IPS-18c (cell line): ENCODE data around the gene SORL1.
A peak's percentile ranks its signal among the peaks of the same experiment; 100 is the strongest.
"Not testable (repeated sequence)": the region's sequence is repeated elsewhere in the genome, so short reads cannot be mapped to it uniquely, and the experiment has no call there.

Experiments used
- H3K4me3 ChIP-seq: 2 replicates; pipeline ENCODE4 v1.7.0; 2013; ENCODE audit warnings: low read depth, mild to moderate bottlenecking, low read length, moderate library complexity; ENCODE audit not compliant: insufficient read depth
- H3K9me3 ChIP-seq: one replicate; pipeline ENCODE4 v1.6.1; 2013; ENCODE audit warnings: mild to moderate bottlenecking, low read length, moderate library complexity; ENCODE audit not compliant: control insufficient read depth, insufficient read depth

The SORL1 gene

GRCh38 chr11:121634273-121634672 lies 182.2 kb downstream of the SORL1 start:
- Histone ChIP-seq H3K4me3 (no peak overlapping the region), H3K9me3 (no peaks in the 10 kb centered on the region)

GRCh38 chr11:121634889-121635288 lies 182.8 kb downstream of the SORL1 start:
- no peak overlapping the region for H3K4me3 ChIP-seq

DNA sequence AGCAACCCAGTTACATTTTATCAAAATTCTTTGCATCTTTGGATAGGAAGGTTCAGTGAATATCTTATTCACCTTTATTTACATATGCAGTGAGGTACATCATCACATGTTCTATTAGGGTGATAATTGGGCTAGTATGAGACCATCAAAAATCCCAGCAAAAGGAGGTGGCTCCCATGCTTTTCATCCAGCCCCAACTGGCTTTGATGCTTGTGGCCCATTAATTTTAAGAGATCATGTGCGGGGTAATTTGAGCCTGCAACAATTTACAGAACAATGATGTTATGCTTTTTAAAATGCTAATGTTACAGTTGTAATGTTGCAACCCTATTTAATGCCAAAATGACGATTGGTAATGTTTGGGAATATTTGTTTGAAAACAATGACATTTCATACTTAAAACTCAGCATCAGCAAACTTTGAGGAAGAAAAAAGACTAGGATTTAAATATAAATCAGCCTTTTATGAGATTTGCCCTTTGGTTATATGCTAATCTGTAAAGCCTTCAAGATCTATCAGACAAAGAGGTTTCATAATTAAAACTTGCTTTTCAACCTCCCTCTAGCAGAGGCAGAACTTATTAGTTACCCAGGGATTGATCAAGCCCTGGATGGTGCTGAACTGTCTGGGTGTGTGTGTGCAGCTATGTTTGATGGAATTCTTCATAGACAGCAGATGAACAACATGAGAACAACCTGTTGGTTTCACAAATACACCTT lies 184.1 kb downstream of the SORL1 start:
- H3K4me3 ChIP-seq = no peak overlapping the region
- no peaks in the 10 kb centered on the region for H3K9me3 ChIP-seq

More at GRCh38 chr11:121634889-121635288, 182.8 kb downstream of the SORL1 start:
- H3K9me3 ChIP-seq = no peaks in the 10 kb centered on the region

DNA sequence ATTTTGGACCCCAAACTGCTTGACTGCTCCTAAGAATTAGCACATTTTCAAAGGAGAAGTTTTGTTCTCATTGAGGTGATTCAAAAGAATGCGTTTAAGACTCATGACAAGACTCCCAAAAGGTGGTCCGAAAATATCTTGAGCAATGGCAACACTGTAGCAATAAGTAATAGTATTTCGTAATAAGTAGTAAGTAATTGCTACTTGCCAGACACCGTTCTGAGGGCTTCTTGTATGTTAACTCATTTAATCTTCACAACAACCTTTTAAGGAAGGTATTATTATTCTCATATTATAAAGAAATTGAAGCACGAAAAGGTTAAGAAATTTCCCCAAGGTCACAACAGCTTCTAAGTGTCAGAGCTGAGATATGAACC lies 184.7 kb downstream of the SORL1 start:
- Histone ChIP-seq H3K4me3 (no peak overlapping the region), H3K9me3 (no peaks in the 10 kb centered on the region)

GRCh38 chr11:121637587-121637986 lies 185.5 kb downstream of the SORL1 start:
- H3K4me3 ChIP-seq, H3K9me3 ChIP-seq: not testable (repeated sequence)

DNA sequence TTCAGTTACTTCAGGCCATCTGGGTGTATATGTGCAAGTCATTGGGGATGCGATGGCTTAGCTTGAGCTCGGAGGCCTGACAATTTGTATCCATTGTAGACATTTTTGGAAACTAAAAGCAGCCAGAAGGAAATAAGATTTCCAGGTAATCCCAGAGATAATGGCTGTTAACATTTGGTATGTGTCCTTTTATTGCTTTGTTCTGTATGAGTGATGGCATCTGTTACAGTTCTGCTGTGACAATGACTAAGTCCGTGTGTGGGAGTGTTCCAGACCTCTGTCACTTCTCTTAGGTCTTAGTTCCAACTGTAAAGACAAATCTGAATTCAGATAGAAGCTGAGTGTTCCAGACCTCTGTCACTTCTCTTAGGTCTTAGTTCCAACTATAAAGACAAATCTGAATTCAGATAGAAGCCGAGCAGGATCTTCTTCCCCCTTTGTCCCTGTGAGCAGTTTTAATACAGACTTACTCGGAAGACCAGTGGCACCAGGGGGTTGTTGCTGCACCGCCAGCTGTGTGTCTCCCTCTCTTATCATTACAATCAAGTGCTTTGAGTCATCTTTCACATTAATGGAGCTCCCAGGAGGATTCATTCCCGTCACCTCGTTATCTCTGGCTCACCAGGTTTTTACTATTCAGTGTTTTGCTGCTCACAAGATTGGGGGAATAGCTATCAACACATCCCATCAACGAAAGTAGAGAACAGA lies 191.5 kb downstream of the SORL1 start:
- Histone ChIP-seq H3K4me3 (no peak overlapping the region), H3K9me3 (no peaks in the 10 kb centered on the region)

DNA sequence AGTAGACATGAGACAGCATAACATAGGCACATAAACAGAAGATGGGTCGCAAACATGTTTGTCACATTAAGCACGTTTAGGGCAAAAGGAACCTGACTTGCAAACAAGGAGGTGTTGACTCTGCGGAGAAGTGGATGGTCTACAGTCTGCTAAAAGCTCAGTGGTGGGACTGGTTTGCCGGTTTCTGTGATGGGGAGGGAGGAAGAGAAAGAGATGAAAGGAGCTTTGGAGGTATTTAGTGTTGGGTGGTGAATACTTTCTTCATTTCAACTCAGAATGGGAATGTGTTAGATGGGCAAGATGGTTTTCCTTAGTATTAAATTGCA lies 192.0 kb downstream of the SORL1 start:
- H3K4me3 ChIP-seq = no peak overlapping the region
- H3K9me3 ChIP-seq = no peaks in the 10 kb centered on the region

DNA sequence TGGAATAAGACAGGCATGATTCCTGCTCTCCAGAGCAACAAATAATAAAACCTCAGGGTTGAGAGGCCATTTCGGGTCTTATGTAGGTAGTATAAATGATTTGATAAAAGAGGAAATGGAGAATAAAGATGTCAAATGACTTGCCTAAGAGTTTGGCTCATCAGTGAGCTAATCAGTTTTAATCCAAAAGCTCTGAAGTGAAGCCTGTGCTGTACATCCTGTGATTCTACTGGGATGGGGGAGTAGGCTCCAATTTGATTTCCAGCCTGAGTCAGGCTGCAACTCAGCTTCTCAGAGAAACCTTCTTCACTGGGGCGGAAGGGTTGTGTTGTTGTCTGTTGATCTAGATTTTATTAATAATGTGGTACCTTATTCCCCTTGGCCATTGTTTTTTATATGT lies 192.9 kb downstream of the SORL1 start:
- H3K4me3 ChIP-seq = no peak overlapping the region
- H3K9me3 ChIP-seq = no peaks in the 10 kb centered on the region

GRCh38 chr11:121645596-121645995 lies 193.5 kb downstream of the SORL1 start:
- H3K9me3 ChIP-seq = no peaks in the 10 kb centered on the region

DNA sequence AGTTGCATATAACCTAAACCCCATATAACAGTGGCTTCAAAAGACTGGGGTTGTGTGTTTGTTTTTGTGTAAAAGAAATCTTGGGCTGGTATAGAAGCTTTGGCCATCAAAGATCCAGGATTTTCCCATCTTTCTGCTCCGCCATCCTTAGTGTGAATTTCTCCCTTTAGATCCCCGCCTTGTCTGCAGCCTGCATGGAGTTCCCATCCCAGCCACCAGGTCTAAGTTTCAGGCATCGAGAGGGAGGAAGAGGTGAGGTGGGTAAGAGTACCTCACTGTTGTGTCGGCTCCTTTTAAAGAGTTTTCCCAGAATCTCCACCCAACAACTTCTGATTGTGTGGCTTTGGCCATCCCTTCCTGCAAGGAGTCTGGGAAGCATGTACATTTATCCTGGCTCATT lies 196.2 kb downstream of the SORL1 start:
- H3K4me3 ChIP-seq = no peak overlapping the region

More at GRCh38 chr11:121645596-121645995, 193.5 kb downstream of the SORL1 start:
- no peak overlapping the region for H3K4me3 ChIP-seq

GRCh38 chr11:121649798-121650197 lies 197.7 kb downstream of the SORL1 start:
- no peak overlapping the region for H3K4me3 ChIP-seq
- H3K9me3 ChIP-seq = no peaks in the 10 kb centered on the region

More for the DNA sequence above, 196.2 kb downstream of the SORL1 start:
- H3K9me3 ChIP-seq = no peaks in the 10 kb centered on the region

DNA sequence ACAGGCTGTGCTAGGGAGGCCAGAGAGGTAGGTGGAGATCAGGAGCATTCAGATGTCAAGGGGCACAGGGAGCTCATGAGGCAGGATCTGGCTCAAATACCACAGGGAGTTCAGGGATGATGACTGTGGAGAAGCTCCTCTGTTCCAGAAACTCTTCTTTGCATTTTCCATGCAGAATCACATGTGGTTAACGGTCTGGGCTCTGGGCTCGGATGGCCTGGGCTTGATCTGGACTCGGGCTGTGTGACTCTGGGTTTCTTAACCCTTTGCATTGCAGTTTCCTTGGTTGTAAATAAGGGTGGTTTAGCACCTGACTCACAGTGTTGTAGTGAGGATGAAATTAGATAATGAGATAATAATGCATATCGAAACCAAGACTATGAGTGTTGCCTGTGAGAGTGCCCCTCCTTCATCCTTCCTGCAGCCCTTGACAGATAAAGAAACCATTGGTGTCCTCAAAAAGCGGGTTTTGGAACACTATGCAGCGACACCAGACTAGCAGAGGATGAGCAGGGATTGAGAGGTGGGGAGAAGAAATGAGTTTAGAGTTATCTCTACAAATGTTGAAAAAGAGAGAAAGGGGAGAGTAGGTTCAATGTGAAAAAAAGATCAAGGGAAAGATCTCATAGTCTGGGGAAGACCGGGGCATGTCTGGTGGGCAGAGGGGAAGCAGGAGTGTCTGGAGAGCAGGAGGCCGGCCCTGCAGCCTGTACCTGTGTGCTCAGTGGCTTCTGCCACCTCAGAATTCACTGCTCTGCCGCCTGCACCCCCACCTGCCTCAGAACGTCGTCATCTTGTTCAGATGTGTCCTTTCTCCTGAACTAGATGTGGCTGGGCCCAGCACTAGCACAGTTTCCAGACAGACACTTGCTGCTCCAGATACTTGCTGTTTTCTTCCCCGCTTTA lies 198.5 kb downstream of the SORL1 start:
- Histone ChIP-seq H3K9me3 (no peaks in the 10 kb centered on the region), H3K4me3 (no peak overlapping the region)

DNA sequence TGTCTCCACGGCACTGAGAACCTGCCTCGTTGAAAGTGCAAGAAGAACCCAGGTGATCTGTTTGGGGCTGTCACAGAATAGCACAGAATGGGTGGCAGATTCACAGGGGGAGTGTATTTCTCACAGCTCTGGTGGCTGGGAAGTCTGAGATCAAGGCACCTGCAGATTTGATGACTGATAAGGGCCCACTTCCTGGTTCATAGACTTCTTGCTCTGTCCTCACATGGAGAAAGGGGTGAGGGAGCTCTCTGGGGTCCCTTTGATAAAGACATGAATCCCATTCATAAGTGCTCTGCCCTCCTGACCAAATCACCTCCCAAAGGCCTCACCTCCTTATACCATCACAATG lies 199.1 kb downstream of the SORL1 start:
- H3K4me3 ChIP-seq = no peak overlapping the region
- H3K9me3 ChIP-seq = no peaks in the 10 kb centered on the region

GRCh38 chr11:121652971-121653370 lies 200.9 kb downstream of the SORL1 start:
- Histone ChIP-seq H3K4me3 (no peak overlapping the region), H3K9me3 (no peaks in the 10 kb centered on the region)

GRCh38 chr11:121654259-121654842 lies 202.2 kb downstream of the SORL1 start:
- H3K4me3 ChIP-seq = no peak overlapping the region
- H3K9me3 ChIP-seq = no peaks in the 10 kb centered on the region

DNA sequence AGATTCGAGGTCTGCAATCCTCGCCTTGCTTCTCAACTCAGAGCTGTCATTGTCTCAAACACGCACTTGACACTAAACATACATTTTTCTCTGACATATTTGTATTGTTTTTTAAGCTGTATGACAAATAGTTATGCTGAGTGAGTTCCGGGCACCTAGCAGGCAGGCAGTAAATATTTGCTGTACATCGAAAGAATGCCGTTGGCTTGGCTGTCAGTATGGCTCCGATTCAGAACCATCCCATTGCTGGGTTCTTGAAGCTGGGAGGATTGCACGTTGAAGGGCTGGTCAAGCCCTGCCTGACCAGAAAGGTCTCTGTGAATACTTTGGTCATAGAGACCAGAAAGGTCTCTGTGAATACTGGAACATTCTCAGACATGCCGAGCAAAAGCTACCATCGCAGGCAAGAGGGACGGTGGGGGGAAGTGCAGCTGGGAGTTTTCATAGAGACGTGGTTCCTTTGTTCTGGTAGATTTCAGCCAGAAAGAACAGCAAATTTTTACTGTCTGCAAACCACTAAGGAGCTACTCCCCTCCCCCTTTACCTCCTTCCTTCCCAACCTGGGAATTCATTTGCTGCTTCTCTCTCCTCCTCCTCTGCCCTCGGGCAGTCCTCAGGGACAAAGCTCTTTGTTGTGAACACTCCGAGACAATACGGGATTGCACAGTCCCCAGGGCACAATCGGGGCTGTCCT lies 202.9 kb downstream of the SORL1 start:
- Histone ChIP-seq H3K9me3 (no peaks in the 10 kb centered on the region), H3K4me3 (peak overlapping the region; percentile 55)
